ENCODE results near the gene SLPI. TPM values are rescaled to one million over a fixed set of nuclear protein-coding genes. Genes with fewer than 3 reads are reported as not detected.

SLPI gene
- total and polyA plus RNA-seq, 2 donors (not counting 3 experiments of a cell fraction or from before 2014, with no cell fraction given): not detected

DNA sequence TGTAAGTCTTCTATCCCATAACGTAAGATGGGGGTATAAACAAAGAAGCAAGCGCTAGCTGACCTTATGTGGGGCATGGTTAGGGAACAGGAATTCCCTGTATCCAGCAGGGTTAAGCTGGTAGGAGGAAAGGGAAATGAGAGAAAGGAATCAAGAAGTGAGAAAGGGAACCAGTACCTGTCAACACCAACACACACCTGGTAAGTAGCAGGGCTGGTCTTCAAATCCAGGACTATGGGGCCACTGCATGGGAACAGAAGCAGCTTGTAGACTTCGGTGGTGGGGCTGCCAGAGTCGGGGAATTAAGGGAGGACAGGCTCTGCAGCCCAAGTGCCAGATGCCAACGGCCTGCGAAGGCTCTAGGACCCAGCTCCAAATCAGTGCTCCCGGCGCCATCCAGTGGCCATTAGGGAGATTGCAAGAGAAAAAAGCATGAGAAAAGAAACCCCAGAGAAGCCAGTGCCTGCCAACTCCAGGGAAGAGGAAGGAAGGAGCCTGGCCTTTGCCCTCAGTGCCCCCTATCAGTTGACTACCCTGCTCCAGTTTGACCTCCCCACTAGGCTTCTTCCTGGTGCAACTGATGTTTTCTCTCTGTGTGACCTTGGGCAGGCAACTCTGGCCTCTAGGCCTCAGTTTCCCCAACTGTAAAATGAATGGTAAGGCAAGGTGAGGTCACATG lies 36.5 kb upstream of the SLPI start:
- peak; percentile 88 for FAIRE-seq
- POLR2A ChIA-PET: no interaction called here

More for the DNA sequence above, 36.5 kb upstream of the SLPI start:
- no peak overlapping the region for H3K4me3 ChIP-seq (replicated peaks in 1 of 3; ENCODE audit: insufficient read depth in 1 of 3, low read depth in 1 of 3, low read length in 3 of 3)
- no peaks in the 10 kb centered on the region for H3K36me3 ChIP-seq (ENCODE audit: control insufficient read depth in 2 of 2, extremely low read depth in 1 of 2, insufficient read depth in 2 of 2, low read length in 2 of 2)
- dilution Hi-C loops (cut with MboI; ENCODE audit: extremely low pct_ligation_motif_present, low sequenced_read_pairs): no loop called here
- BruUV-seq (replicated peaks): no TSS peak
- DNase-seq (ENCODE audit: low read depth, low spot score): peak; percentile 70
- no peak overlapping the region for H3K27ac ChIP-seq (ENCODE audit: insufficient read depth, low read depth, low read length)
- TF ChIP-seq POLR2AphosphoS5 (IDR thresholded peaks at IDR 0.05; ENCODE audit: insufficient read depth, low read depth, low read length): no peak
- TF ChIP-seq, protein P1, sequence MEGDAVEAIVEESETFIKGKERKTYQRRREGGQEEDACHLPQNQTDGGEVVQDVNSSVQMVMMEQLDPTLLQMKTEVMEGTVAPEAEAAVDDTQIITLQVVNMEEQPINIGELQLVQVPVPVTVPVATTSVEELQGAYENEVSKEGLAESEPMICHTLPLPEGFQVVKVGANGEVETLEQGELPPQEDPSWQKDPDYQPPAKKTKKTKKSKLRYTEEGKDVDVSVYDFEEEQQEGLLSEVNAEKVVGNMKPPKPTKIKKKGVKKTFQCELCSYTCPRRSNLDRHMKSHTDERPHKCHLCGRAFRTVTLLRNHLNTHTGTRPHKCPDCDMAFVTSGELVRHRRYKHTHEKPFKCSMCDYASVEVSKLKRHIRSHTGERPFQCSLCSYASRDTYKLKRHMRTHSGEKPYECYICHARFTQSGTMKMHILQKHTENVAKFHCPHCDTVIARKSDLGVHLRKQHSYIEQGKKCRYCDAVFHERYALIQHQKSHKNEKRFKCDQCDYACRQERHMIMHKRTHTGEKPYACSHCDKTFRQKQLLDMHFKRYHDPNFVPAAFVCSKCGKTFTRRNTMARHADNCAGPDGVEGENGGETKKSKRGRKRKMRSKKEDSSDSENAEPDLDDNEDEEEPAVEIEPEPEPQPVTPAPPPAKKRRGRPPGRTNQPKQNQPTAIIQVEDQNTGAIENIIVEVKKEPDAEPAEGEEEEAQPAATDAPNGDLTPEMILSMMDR (IDR thresholded peaks at IDR 0.05; ENCODE audit: extremely low read depth in 1 of 2, insufficient read depth in 1 of 2, low read depth in 1 of 2, low read length in 2 of 2): peak; percentile 82 to 94
- H3K9me1 ChIP-seq (replicated peaks; ENCODE audit: control insufficient read depth, extremely low read depth, insufficient read depth, low read length): no peaks in the 10 kb centered on the region
- H3K4me2 ChIP-seq (ENCODE audit: insufficient read depth, low read length): no peak overlapping the region
- no peaks in the 10 kb centered on the region for H3K9me3 ChIP-seq (replicated peaks; ENCODE audit: control insufficient read depth, insufficient read depth, low read length)
- peaks cover 9% of the 10 kb centered on the region for H3K4me1 ChIP-seq (ENCODE audit: control insufficient read depth, extremely low read depth, insufficient read depth, low read length)
- CTCF ChIA-PET: interaction anchor here (0.6 to 6.9 kb wide), 47 partner anchors 9 to 599 kb away, joined by 3 to 169 read pairs (median 5); partner anchors contain the start of genes KCNS1, SLPI and TOMM34
- intact Hi-C loops (cut with micrococcal nuclease): loop anchor here (1.0 to 10.0 kb wide), 8 partner anchors 54 to 406 kb away; partner anchors contain the start of genes PABPC1L and YWHAB
- H3K9ac ChIP-seq (replicated peaks; ENCODE audit: extremely low read depth, insufficient read depth, low read length): no peak overlapping the region
- H3K27me3 ChIP-seq (ENCODE audit: control insufficient read depth in 2 of 2, insufficient read depth in 2 of 2, low read length in 2 of 2): peaks cover 0 to 8% of the 10 kb centered on the region in 2 experiments
- H2AFZ ChIP-seq (ENCODE audit: low read depth, low read length): no peak overlapping the region
- H3K79me2 ChIP-seq (ENCODE audit: control insufficient read depth, insufficient read depth, low read length): no peaks in the 10 kb centered on the region
- H4K20me1 ChIP-seq (replicated peaks; ENCODE audit: control insufficient read depth, extremely low read depth, insufficient read depth, low read length): no peaks in the 10 kb centered on the region

All from endothelial cell of umbilical vein (primary cell).